Sigmoid colon (tissue), 4 donors: Measurements from ENCODE around the gene NAT16.
"Not testable (repeated sequence)": the region's sequence is repeated elsewhere in the genome, so short reads cannot be mapped to it uniquely, and the experiment has no call there.

Experiments
- CTCF ChIP-seq, 4 experiments: fragments of 450-650 bp in 3 of 4; fragments of 200-600 bp in 1 of 4; IDR thresholded peaks; one replicate each; pipeline ENCODE4 v1.5.1; 2016 to 2019; ENCODE audit warnings: antibody characterized with exemption in 4 of 4, mild to moderate bottlenecking in 3 of 4, moderate library complexity in 2 of 4
- EP300 ChIP-seq, 4 donors: sonication (generic); formaldehyde crosslinking; IDR thresholded peaks; one replicate each; pipeline ENCODE4 v1.6.1; 2017; ENCODE audit warnings: antibody characterized with exemption in 4 of 4
- POLR2A ChIP-seq, 2 donors: fragments of 450-650 bp; IDR thresholded peaks; one replicate each; pipeline ENCODE4 v1.6.1; 2016; ENCODE audit warnings: antibody characterized with exemption in 2 of 2, mild to moderate bottlenecking in 2 of 2, moderate library complexity in 2 of 2
- POLR2AphosphoS5 ChIP-seq, 4 donors: sonication (generic); formaldehyde crosslinking; IDR thresholded peaks; one replicate each; pipeline ENCODE4 v1.6.1; 2017; ENCODE audit warnings: antibody characterized with exemption in 4 of 4

GRCh38 chr7:101132626-101133600 is 47.2 kb downstream of the NAT16 start:
- TF ChIP-seq CTCF, EP300, POLR2AphosphoS5, POLR2A (IDR thresholded peaks at IDR 0.05): not testable (repeated sequence)
